CD8-positive, alpha-beta memory T cell (primary cell): Measurements from ENCODE around the gene ATP2B1. TPM values are rescaled to one million over a fixed set of nuclear protein-coding genes. Genes with fewer than 3 reads are reported as not detected.

Experiments used
- CTCF ChIA-PET: fragments of 350-600 bp; sonication (Branson Sonifier 250); formaldehyde crosslinking; loops from one replicate; lab custom pipeline; 2021; ENCODE audit warnings: antibody characterized with exemption; lab: Charles Lee
- POLR2A ChIA-PET: fragments of 350-600 bp; sonication (Branson Sonifier 250); formaldehyde crosslinking; loops from one replicate; lab custom pipeline; 2021; ENCODE audit warnings: antibody characterized with exemption; lab: Charles Lee
- DNase-seq, 5 donors: peaks; one replicate each; pipeline versions ENCODE4 v3.0.0 to v3.0.0-alpha.2; 2020 to 2022; ENCODE audit warnings: mixed read lengths in 1 of 5
- H3K27ac ChIP-seq: one replicate; pipeline ENCODE4 v1.7.0; 2013; ENCODE audit warnings: low read depth, mild to moderate bottlenecking, low read length, moderate library complexity
- H3K27me3 ChIP-seq: 2 replicates; pipeline ENCODE4 v1.7.0; 2013; ENCODE audit warnings: low read length, mild to moderate bottlenecking; ENCODE audit not compliant: insufficient read depth, poor library complexity, severe bottlenecking
- H3K36me3 ChIP-seq: 2 replicates; pipeline ENCODE4 v1.7.0; 2013; ENCODE audit warnings: mild to moderate bottlenecking, low read length, moderate library complexity; ENCODE audit not compliant: insufficient read depth
- H3K4me1 ChIP-seq: 2 replicates; pipeline ENCODE4 v1.7.0; 2013; ENCODE audit warnings: mild to moderate bottlenecking, low read length, moderate library complexity; ENCODE audit not compliant: insufficient read depth
- H3K4me3 ChIP-seq: 2 replicates; pipeline ENCODE4 v1.7.0; 2013; ENCODE audit warnings: mild to moderate bottlenecking, low read length
- H3K9me3 ChIP-seq: 2 replicates; pipeline ENCODE4 v1.7.0; 2013; ENCODE audit warnings: mild to moderate bottlenecking, low read length
- H3K27ac Mint-ChIP-seq, 8 donors: one replicate each; pipeline ENCODE4 v1.8.0; 2020 to 2021; ENCODE audit warnings: mixed read lengths in 8 of 8, mild to moderate bottlenecking in 6 of 8, inconsistent platforms in 3 of 8, moderate library complexity in 3 of 8
- H3K27me3 Mint-ChIP-seq, 2 donors: one replicate each; pipeline ENCODE4 v1.8.0; 2020 to 2021; ENCODE audit warnings: mixed read lengths in 2 of 2, mild to moderate bottlenecking in 1 of 2, moderate library complexity in 1 of 2
- H3K36me3 Mint-ChIP-seq, 3 donors: one replicate each; pipeline ENCODE4 v1.8.0; 2020 to 2021; ENCODE audit warnings: mixed read lengths in 3 of 3, inconsistent platforms in 1 of 3, mild to moderate bottlenecking in 1 of 3
- H3K4me1 Mint-ChIP-seq, 3 donors: one replicate each; pipeline ENCODE4 v1.8.0; 2020 to 2021; ENCODE audit warnings: mixed read lengths in 3 of 3, inconsistent platforms in 1 of 3, mild to moderate bottlenecking in 1 of 3
- H3K4me3 Mint-ChIP-seq, 7 donors: one replicate each; pipeline ENCODE4 v1.8.0; 2020 to 2021; ENCODE audit warnings: mixed read lengths in 7 of 7, mild to moderate bottlenecking in 6 of 7, moderate library complexity in 4 of 7, inconsistent platforms in 2 of 7
- H3K9me3 Mint-ChIP-seq, 5 donors: one replicate each; pipeline ENCODE4 v1.8.0; 2020 to 2022; ENCODE audit warnings: mixed read lengths in 5 of 5, mild to moderate bottlenecking in 3 of 5, moderate library complexity in 2 of 5, inconsistent platforms in 1 of 5
- polyA plus RNA-seq: library from polyadenylated mRNA; unstranded; fragments of 300-500 nt; fragmentation: Illumina TruSeq; gene quantifications from one replicate; pipeline ENCODE4 v1.2.3, GENCODE V29; 2021
- total RNA-seq, 2 experiments: library from RNA; stranded (reverse); gene quantifications; one replicate each; pipeline ENCODE4 v1.2.3, GENCODE V29; 2021

ATP2B1 gene
- total and polyA plus RNA-seq, 3 experiments from 2014 or later = 32.7 to 45.3 (median 32.8) TPM

- Histone ChIP-seq H3K27me3 (no peaks in the 10 kb centered on the region), H3K4me3 (no peak overlapping the region), H3K9me3 (no peaks in the 10 kb centered on the region), H3K4me1 (no peaks in the 10 kb centered on the region), H3K36me3 (no peaks in the 10 kb centered on the region), H3K27ac (no peak overlapping the region)
- Mint-ChIP-seq H3K36me3 (peaks cover 9 to 72% (median 32%) of the 10 kb centered on the region in 3 donors), H3K4me3 (no peak overlapping the region), H3K27me3 (no peaks in the 10 kb centered on the region), H3K27ac (no peak overlapping the region), H3K9me3 (no peaks in the 10 kb centered on the region), H3K4me1 (peaks cover 17 to 30% (median 25%) of the 10 kb centered on the region in 3 donors)
- ChIA-PET CTCF (no interaction called here), POLR2A (interaction anchor here (0.6 kb wide), 1 partner anchor 330 kb away, joined by 3 read pairs; no protein-coding TSS in a partner anchor)
- DNase-seq = no peak
These were observed 87.1 kb downstream of the ATP2B1 start for GRCh38 chr12:89621521-89621920.

- CTCF ChIA-PET = interaction anchor here (1.7 kb wide), 1 partner anchor 19 kb away, joined by 4 read pairs; no protein-coding TSS in a partner anchor
- H3K36me3 ChIP-seq = no peaks in the 10 kb centered on the region
- H3K36me3 Mint-ChIP-seq = peaks cover 8 to 70% (median 39%) of the 10 kb centered on the region in 3 donors
- H3K9me3 ChIP-seq = no peaks in the 10 kb centered on the region
- no peak overlapping the region for H3K4me3 ChIP-seq
- no peaks in the 10 kb centered on the region for H3K27me3 ChIP-seq
- H3K9me3 Mint-ChIP-seq = no peaks in the 10 kb centered on the region
- H3K4me3 Mint-ChIP-seq = no peak overlapping the region
- DNase-seq = no peak
- no peaks in the 10 kb centered on the region for H3K27me3 Mint-ChIP-seq
- peaks cover 17 to 38% (median 25%) of the 10 kb centered on the region in 3 donors for H3K4me1 Mint-ChIP-seq
- no peaks in the 10 kb centered on the region for H3K4me1 ChIP-seq
- H3K27ac ChIP-seq = no peak overlapping the region
- H3K27ac Mint-ChIP-seq = peak overlapping the region in 1 of 8 donors; percentile 4
- POLR2A ChIA-PET = no interaction called here
These were observed 88.9 kb downstream of the ATP2B1 start for GRCh38 chr12:89619764-89620163.

DNA sequence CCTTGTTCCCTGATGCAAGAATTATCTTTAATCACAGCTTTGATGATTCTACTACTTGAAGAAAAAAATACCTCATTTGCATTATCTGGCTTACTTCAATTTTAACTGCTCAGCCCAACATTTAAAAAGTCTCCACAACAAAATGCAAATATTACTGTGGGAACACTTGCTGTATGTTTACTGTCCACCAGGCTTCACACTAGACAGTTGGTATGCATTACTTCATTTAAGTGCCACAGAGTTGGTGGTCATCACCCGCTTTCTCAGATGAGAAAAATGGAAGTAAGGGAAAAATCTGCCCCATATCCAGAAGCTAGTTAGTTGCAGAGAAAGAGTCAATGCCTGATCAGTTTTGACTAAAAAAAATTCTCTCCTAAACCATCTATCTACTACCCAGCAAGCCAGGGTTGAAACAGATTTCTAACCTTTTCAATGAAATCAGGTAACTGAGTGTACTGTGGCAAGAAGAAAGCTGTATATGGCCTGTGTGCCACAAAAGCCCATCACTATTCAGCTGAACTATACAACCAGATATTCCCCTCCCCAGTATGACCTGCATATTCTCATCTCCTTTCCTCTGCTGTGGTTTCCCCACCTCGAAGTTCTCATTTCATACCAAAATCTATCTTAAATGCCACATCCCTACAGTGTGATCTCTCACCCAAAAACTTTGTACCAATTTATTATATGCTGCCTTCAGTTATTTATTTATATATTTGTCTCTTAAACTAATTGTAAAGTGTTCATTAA is 90.3 kb downstream of the ATP2B1 start:
- Histone ChIP-seq H3K4me1 (no peaks in the 10 kb centered on the region), H3K9me3 (no peaks in the 10 kb centered on the region), H3K36me3 (no peaks in the 10 kb centered on the region), H3K27me3 (no peaks in the 10 kb centered on the region), H3K27ac (no peak overlapping the region), H3K4me3 (no peak overlapping the region)
- Mint-ChIP-seq H3K4me3 (no peak overlapping the region), H3K9me3 (no peaks in the 10 kb centered on the region), H3K27ac (peak overlapping the region in 5 of 8 donors; percentile 1 to 64 (median 47)), H3K27me3 (no peaks in the 10 kb centered on the region), H3K36me3 (peaks cover 12 to 70% (median 43%) of the 10 kb centered on the region in 3 donors), H3K4me1 (peaks cover 17 to 42% (median 23%) of the 10 kb centered on the region in 3 donors)
- ChIA-PET CTCF (no interaction called here), POLR2A (no interaction called here)
- no peak for DNase-seq

- ChIA-PET POLR2A (no interaction called here), CTCF (no interaction called here)
- no peaks in the 10 kb centered on the region for H3K27me3 ChIP-seq
- H3K9me3 ChIP-seq = no peaks in the 10 kb centered on the region
- peak overlapping the region in 2 of 8 donors; percentile 9 to 56 for H3K27ac Mint-ChIP-seq
- no peak overlapping the region for H3K27ac ChIP-seq
- H3K4me3 ChIP-seq = no peak overlapping the region
- no peaks in the 10 kb centered on the region for H3K27me3 Mint-ChIP-seq
- H3K36me3 Mint-ChIP-seq = peaks cover 10 to 83% (median 40%) of the 10 kb centered on the region in 3 donors
- DNase-seq = no peak
- no peak overlapping the region for H3K4me3 Mint-ChIP-seq
- no peaks in the 10 kb centered on the region for H3K9me3 Mint-ChIP-seq
- H3K4me1 ChIP-seq = no peaks in the 10 kb centered on the region
- H3K36me3 ChIP-seq = peaks cover 14% of the 10 kb centered on the region
- peaks cover 3 to 30% (median 6%) of the 10 kb centered on the region in 3 donors for H3K4me1 Mint-ChIP-seq
These were observed 98.3 kb downstream of the ATP2B1 start for GRCh38 chr12:89610366-89610765.

- Histone ChIP-seq H3K36me3 (peaks cover 9% of the 10 kb centered on the region), H3K4me1 (no peaks in the 10 kb centered on the region), H3K9me3 (no peaks in the 10 kb centered on the region), H3K27ac (no peak overlapping the region), H3K4me3 (no peak overlapping the region), H3K27me3 (no peaks in the 10 kb centered on the region)
- no peak overlapping the region for H3K4me3 Mint-ChIP-seq
- CTCF ChIA-PET = no interaction called here
- DNase-seq = no peak
- peaks cover 10 to 81% (median 44%) of the 10 kb centered on the region in 3 donors for H3K36me3 Mint-ChIP-seq
- H3K27ac Mint-ChIP-seq = no peak overlapping the region
- H3K27me3 Mint-ChIP-seq = no peaks in the 10 kb centered on the region
- POLR2A ChIA-PET = interaction anchor here (0.7 kb wide), 1 partner anchor 43 kb away, joined by 5 read pairs; no protein-coding TSS in a partner anchor
- H3K4me1 Mint-ChIP-seq = peaks cover 5 to 19% (median 7%) of the 10 kb centered on the region in 3 donors
- no peaks in the 10 kb centered on the region for H3K9me3 Mint-ChIP-seq
These were observed 105.0 kb downstream of the ATP2B1 start for GRCh38 chr12:89603678-89604077.

- H3K36me3 Mint-ChIP-seq = peaks cover 17 to 79% (median 34%) of the 10 kb centered on the region in 3 donors
- peaks cover 13 to 21% (median 20%) of the 10 kb centered on the region in 3 donors for H3K4me1 Mint-ChIP-seq
- no peak for DNase-seq
- Histone ChIP-seq H3K27ac (no peak overlapping the region), H3K27me3 (no peaks in the 10 kb centered on the region), H3K4me1 (no peaks in the 10 kb centered on the region), H3K36me3 (peaks cover 6% of the 10 kb centered on the region), H3K9me3 (no peaks in the 10 kb centered on the region), H3K4me3 (no peak overlapping the region)
- ChIA-PET POLR2A (no interaction called here), CTCF (interaction anchor here (0.6 kb wide), 1 partner anchor 507 kb away, joined by 3 read pairs; no protein-coding TSS in a partner anchor)
- H3K27ac Mint-ChIP-seq = peak overlapping the region in 2 of 8 donors; percentile 16 to 74
- H3K4me3 Mint-ChIP-seq = no peak overlapping the region
- no peaks in the 10 kb centered on the region for H3K9me3 Mint-ChIP-seq
- H3K27me3 Mint-ChIP-seq = no peaks in the 10 kb centered on the region
These were observed 110.9 kb downstream of the ATP2B1 start for GRCh38 chr12:89597770-89598169.

GRCh38 chr12:89597210-89597609 is 111.4 kb downstream of the ATP2B1 start:
- Mint-ChIP-seq H3K4me1 (peaks cover 13 to 21% (median 20%) of the 10 kb centered on the region in 3 donors), H3K27ac (peak overlapping the region in 2 of 8 donors; percentile 3 to 74), H3K9me3 (no peaks in the 10 kb centered on the region), H3K4me3 (no peak overlapping the region), H3K36me3 (peaks cover 17 to 79% (median 36%) of the 10 kb centered on the region in 3 donors), H3K27me3 (no peaks in the 10 kb centered on the region)
- CTCF ChIA-PET = no interaction called here
- H3K27me3 ChIP-seq = no peaks in the 10 kb centered on the region
- no peak for DNase-seq
- peaks cover 6% of the 10 kb centered on the region for H3K36me3 ChIP-seq
- H3K27ac ChIP-seq = no peak overlapping the region
- no peaks in the 10 kb centered on the region for H3K9me3 ChIP-seq
- no peaks in the 10 kb centered on the region for H3K4me1 ChIP-seq
- POLR2A ChIA-PET = no interaction called here
- H3K4me3 ChIP-seq = no peak overlapping the region

GRCh38 chr12:89593873-89594272 is 114.8 kb downstream of the ATP2B1 start:
- H3K4me1 Mint-ChIP-seq = peaks cover 10 to 19% (median 17%) of the 10 kb centered on the region in 3 donors
- no peak for DNase-seq
- H3K4me3 ChIP-seq = no peak overlapping the region
- H3K27me3 ChIP-seq = no peaks in the 10 kb centered on the region
- H3K27me3 Mint-ChIP-seq = no peaks in the 10 kb centered on the region
- CTCF ChIA-PET = no interaction called here
- peaks cover 6% of the 10 kb centered on the region for H3K36me3 ChIP-seq
- H3K4me1 ChIP-seq = no peaks in the 10 kb centered on the region
- no peak overlapping the region for H3K27ac ChIP-seq
- H3K9me3 Mint-ChIP-seq = no peaks in the 10 kb centered on the region
- peak overlapping the region in 1 of 8 donors; percentile 48 for H3K27ac Mint-ChIP-seq
- POLR2A ChIA-PET = no interaction called here
- H3K36me3 Mint-ChIP-seq = peaks cover 20 to 81% (median 36%) of the 10 kb centered on the region in 3 donors
- no peak overlapping the region for H3K4me3 Mint-ChIP-seq
- no peaks in the 10 kb centered on the region for H3K9me3 ChIP-seq
